WTC11 (cell line): ENCODE measurements around the gene LNX2.

Experiments used
- ZNF232 ChIP-seq: sonication (generic); formaldehyde crosslinking; IDR thresholded peaks from 2 replicates; pipeline ENCODE4 v1.8.0; 2022; ENCODE audit warnings: mild to moderate bottlenecking, missing genetic modification reagents
- ZNF317 ChIP-seq: sonication (generic); formaldehyde crosslinking; IDR thresholded peaks from 2 replicates; pipeline ENCODE4 v1.8.1; 2023; ENCODE audit warnings: low read depth, mild to moderate bottlenecking, moderate library complexity, missing genetic modification reagents, borderline replicate concordance

GRCh38 chr13:27631665-27632064, 11.3 kb upstream of the LNX2 start:
- TF ChIP-seq ZNF232 (CRISPR knock-in tag), result no peak
- no peak for TF ChIP-seq ZNF317 (CRISPR knock-in tag)
